Endothelial cell of umbilical vein (primary cell): ENCODE data around the gene EGFL7.

Experiments
- EZH2 ChIP-seq: IDR thresholded peaks from 2 replicates; pipeline ENCODE4 v1.6.1; 2012; ENCODE audit warnings: borderline replicate concordance, low read depth, mild to moderate bottlenecking, moderate library complexity, low read length, inconsistent platforms; ENCODE audit not compliant: severe bottlenecking
- GATA2 ChIP-seq: IDR thresholded peaks from 2 replicates; pipeline ENCODE4 v1.7.0; 2011; ENCODE audit warnings: low read depth, mild to moderate bottlenecking, moderate library complexity, mixed read lengths, low read length; ENCODE audit not compliant: insufficient read length, insufficient read depth
- JUN ChIP-seq: IDR thresholded peaks from 2 replicates; pipeline ENCODE4 v1.6.1; 2011; ENCODE audit warnings: borderline replicate concordance, low read depth; ENCODE audit not compliant: insufficient read length, insufficient read depth
- MYC ChIP-seq: IDR thresholded peaks from one replicate; pipeline ENCODE4 v1.6.1; 2011; ENCODE audit warnings: mild to moderate bottlenecking, low read depth, low read length
- POLR2A ChIP-seq: IDR thresholded peaks from 2 replicates; pipeline ENCODE4 v1.6.1; 2012; ENCODE audit warnings: low read depth, mild to moderate bottlenecking, control low read depth, low read length
- POLR2AphosphoS5 ChIP-seq: IDR thresholded peaks from 2 replicates; pipeline ENCODE4 v1.6.1; 2012; ENCODE audit warnings: low read depth, mild to moderate bottlenecking, control low read depth, low read length, moderate library complexity; ENCODE audit not compliant: insufficient read depth
- TF ChIP-seq, protein P1 (sequence below), 2 donors: IDR thresholded peaks; 1 replicate in 1 of 2; 2 replicates in 1 of 2; pipeline ENCODE4 v1.5.1; 2011; ENCODE audit warnings: low read length in 2 of 2, mild to moderate bottlenecking in 2 of 2, moderate library complexity in 2 of 2, control low read depth in 1 of 2, inconsistent platforms in 1 of 2, low read depth in 1 of 2; ENCODE audit not compliant: insufficient read depth in 1 of 2; ENCODE audit errors: extremely low read depth in 1 of 2
- TF ChIP-seq, protein P2 (sequence below): IDR thresholded peaks from 2 replicates; pipeline ENCODE4 v1.6.1; 2011; ENCODE audit not compliant: insufficient read depth, insufficient read length

DNA sequence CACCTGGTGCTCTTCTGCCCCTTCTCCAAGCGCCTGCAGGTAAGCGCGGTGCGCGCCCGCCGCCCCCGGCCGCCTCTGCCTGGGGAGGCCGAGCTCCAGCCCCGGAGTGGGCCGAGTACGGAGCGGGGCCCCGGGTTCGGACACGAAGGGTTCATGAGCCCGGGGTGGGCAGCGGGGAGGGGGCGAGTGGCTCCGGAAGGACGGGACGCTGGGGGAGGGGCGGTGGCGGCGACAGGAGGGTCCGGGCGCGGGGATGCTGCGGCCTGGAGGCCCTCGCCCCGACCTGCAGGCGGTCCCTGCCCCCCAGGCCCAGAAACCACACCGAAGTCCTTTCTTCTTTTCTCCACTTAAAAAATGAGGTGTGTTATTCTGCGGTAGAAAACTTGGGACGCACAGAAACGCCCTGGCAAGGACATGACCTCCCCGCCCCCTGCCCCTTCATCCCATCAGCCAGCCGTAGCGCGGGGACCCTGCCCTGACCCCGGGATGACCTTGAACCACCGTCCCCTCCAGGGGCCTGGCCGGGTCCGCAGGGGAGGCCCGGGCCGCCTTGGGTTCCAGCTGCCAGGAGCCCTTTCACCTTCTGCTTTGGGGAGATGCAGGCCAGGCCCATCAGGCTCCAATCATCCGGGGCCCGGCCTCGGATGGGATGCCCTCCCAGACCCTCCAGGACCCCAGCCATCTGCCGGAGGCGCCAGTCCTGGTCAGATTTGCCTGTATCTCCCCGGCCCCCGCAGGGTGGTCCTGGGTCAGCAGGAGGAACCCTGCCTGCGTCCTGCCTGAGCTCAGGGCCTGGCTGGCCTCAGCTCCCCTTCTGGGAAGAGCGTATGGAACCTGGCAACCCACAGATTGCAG lies 50.2 kb downstream of the EGFL7 start:
- TF ChIP-seq, protein P1, sequence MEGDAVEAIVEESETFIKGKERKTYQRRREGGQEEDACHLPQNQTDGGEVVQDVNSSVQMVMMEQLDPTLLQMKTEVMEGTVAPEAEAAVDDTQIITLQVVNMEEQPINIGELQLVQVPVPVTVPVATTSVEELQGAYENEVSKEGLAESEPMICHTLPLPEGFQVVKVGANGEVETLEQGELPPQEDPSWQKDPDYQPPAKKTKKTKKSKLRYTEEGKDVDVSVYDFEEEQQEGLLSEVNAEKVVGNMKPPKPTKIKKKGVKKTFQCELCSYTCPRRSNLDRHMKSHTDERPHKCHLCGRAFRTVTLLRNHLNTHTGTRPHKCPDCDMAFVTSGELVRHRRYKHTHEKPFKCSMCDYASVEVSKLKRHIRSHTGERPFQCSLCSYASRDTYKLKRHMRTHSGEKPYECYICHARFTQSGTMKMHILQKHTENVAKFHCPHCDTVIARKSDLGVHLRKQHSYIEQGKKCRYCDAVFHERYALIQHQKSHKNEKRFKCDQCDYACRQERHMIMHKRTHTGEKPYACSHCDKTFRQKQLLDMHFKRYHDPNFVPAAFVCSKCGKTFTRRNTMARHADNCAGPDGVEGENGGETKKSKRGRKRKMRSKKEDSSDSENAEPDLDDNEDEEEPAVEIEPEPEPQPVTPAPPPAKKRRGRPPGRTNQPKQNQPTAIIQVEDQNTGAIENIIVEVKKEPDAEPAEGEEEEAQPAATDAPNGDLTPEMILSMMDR (IDR thresholded peaks at IDR 0.05; ENCODE audit: extremely low read depth in 1 of 2, insufficient read depth in 1 of 2, low read depth in 1 of 2, low read length in 2 of 2), result no peak
- TF ChIP-seq POLR2AphosphoS5, result no peak
- TF ChIP-seq, protein P2, sequence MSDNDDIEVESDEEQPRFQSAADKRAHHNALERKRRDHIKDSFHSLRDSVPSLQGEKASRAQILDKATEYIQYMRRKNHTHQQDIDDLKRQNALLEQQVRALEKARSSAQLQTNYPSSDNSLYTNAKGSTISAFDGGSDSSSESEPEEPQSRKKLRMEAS, result no peak
- no peak for TF ChIP-seq EZH2
- TF ChIP-seq POLR2A, result no peak
- no peak for TF ChIP-seq JUN
- no peak for TF ChIP-seq MYC
- no peak for TF ChIP-seq GATA2
